ENCODE data around the gene CAPN7.

GRCh38 chr3:15206662-15207576 is 873 bp downstream of the CAPN7 start:
- TF ChIP-seq CTCF (IDR thresholded peaks at IDR 0.05; ENCODE audit: low read depth, low read length) (no peak), MYC (IDR thresholded peaks at IDR 0.05; ENCODE audit: low read depth, low read length) (no peak), POLR2A (IDR thresholded peaks at IDR 0.05; ENCODE audit: extremely low read depth, insufficient read length) (no peak), MAX (IDR thresholded peaks at IDR 0.05; ENCODE audit: low read depth, low read length) (no peak)

Measured in NB4 (cell line).